ENCODE data around the gene SLC25A47. TPM values are rescaled to one million over a fixed set of nuclear protein-coding genes. Genes with fewer than 3 reads are reported as not detected.

Gene SLC25A47
- total and polyA plus RNA-seq, 2 donors (not counting 1 experiment from before 2014, with no cell fraction given) = not detected

DNA sequence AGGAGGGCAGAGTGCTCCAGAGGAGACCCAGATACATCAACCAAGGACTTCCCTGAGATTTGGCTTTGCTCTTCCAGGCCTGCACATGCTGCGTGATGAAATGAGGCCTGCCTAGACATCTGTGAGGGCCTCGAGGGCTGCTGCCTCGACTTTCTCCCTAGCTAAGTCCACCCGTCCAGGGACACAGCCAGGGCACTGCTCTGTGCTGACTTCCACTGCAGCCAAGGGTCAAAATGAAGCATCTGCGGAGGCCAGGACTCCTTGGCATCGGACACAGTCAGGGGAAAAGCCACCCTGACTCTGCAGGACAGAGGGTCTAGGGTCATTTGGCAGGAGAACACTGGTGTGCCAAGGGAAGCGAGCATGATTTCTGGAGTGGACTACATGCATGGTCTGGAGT, 10.7 kb downstream of the SLC25A47 start:
- DNase-seq = no peak
- Mint-ChIP-seq H3K27ac (peak overlapping the region; percentile 46), H3K27me3 (no peaks in the 10 kb centered on the region), H3K4me3 (no peak overlapping the region), H3K4me1 (peaks cover 5% of the 10 kb centered on the region), H3K9me3 (ENCODE audit: insufficient read depth) (no peaks in the 10 kb centered on the region)
- TF ChIP-seq, protein P1, sequence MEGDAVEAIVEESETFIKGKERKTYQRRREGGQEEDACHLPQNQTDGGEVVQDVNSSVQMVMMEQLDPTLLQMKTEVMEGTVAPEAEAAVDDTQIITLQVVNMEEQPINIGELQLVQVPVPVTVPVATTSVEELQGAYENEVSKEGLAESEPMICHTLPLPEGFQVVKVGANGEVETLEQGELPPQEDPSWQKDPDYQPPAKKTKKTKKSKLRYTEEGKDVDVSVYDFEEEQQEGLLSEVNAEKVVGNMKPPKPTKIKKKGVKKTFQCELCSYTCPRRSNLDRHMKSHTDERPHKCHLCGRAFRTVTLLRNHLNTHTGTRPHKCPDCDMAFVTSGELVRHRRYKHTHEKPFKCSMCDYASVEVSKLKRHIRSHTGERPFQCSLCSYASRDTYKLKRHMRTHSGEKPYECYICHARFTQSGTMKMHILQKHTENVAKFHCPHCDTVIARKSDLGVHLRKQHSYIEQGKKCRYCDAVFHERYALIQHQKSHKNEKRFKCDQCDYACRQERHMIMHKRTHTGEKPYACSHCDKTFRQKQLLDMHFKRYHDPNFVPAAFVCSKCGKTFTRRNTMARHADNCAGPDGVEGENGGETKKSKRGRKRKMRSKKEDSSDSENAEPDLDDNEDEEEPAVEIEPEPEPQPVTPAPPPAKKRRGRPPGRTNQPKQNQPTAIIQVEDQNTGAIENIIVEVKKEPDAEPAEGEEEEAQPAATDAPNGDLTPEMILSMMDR (IDR thresholded peaks at IDR 0.05) = no peak
- no peak for TF ChIP-seq EZH2 (IDR thresholded peaks at IDR 0.05; ENCODE audit: borderline replicate concordance, insufficient read depth, low read depth, low read length, poor library complexity, severe bottlenecking)
- H3K9ac ChIP-seq (ENCODE audit: low read length) = no peak overlapping the region
- H2AFZ ChIP-seq (ENCODE audit: insufficient read depth, low read depth, low read length, poor library complexity, severe bottlenecking) = no peak overlapping the region
- ChIA-PET POLR2A (no interaction called here), CTCF (no interaction called here)
- H3K4me1 ChIP-seq (ENCODE audit: control insufficient read depth in 2 of 2, insufficient read depth in 2 of 2, low read length in 2 of 2) = peaks cover 0 to 16% of the 10 kb centered on the region in 2 donors
- 98% methylated on average over 6 of the region's 7 CpGs for WGBS (ENCODE audit: insufficient coverage)
- H3K36me3 ChIP-seq (replicated peaks in 1 of 2; ENCODE audit: control extremely low read depth in 1 of 2, control insufficient read depth in 1 of 2, extremely low read depth in 1 of 2, insufficient read depth in 2 of 2, low read length in 1 of 2) = peaks cover 0 to 7% of the 10 kb centered on the region in 2 experiments
- intact Hi-C loops (cut with micrococcal nuclease) = no loop called here
- H4K20me1 ChIP-seq (ENCODE audit: control insufficient read depth, insufficient read depth, low read length, poor library complexity, severe bottlenecking) = no peaks in the 10 kb centered on the region
- no peaks in the 10 kb centered on the region for H3K79me2 ChIP-seq (ENCODE audit: control insufficient read depth, insufficient read depth, low read length)
- peaks cover 0 to 3% (median 0%) of the 10 kb centered on the region in 3 donors for H3K9me3 ChIP-seq (ENCODE audit: control extremely low read depth in 1 of 3, control insufficient read depth in 2 of 3, insufficient read depth in 1 of 3, low read length in 2 of 3)
- no peak overlapping the region for H3K27ac ChIP-seq (ENCODE audit: low read length in 2 of 2)
- H3K4me3 ChIP-seq (ENCODE audit: control extremely low read depth in 1 of 5, extremely low read depth in 1 of 5, insufficient read depth in 1 of 5, low read depth in 2 of 5, low read length in 4 of 5) = no peak overlapping the region
- no peaks in the 10 kb centered on the region for H3K27me3 ChIP-seq (replicated peaks in 1 of 4; ENCODE audit: control extremely low read depth in 1 of 4, control insufficient read depth in 3 of 4, insufficient read depth in 4 of 4, low read length in 3 of 4)
- no peak overlapping the region for H3K4me2 ChIP-seq (replicated peaks; ENCODE audit: low read depth, low read length, poor library complexity, severe bottlenecking)
- no peak for ATAC-seq (ENCODE audit: low read depth)

DNA sequence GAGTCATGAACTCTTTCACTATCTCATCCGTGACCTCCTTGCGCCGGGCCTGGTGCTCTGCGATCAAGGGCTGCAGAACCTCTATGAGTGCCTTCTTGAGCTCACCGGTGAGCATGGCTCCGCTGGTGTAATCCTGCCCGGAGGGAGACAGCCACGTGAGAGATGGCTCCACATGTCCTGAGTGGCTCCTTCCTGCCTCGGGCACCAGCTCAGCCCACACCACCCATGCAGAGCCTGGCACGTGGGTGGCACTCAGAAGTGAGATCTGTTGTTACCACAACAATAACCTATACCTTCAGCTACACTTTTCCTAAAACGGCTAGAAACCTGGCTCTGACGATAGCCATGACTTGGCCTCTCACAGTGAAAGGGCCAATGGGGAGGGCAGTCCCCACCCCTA, 11.8 kb downstream of the SLC25A47 start:
- no peak overlapping the region for H3K27ac Mint-ChIP-seq
- no peaks in the 10 kb centered on the region for H4K20me1 ChIP-seq (ENCODE audit: control insufficient read depth, insufficient read depth, low read length, poor library complexity, severe bottlenecking)
- no peak overlapping the region for H3K4me3 Mint-ChIP-seq
- H3K4me1 ChIP-seq (ENCODE audit: control insufficient read depth in 2 of 2, insufficient read depth in 2 of 2, low read length in 2 of 2) = peaks cover 0 to 16% of the 10 kb centered on the region in 2 donors
- H3K9me3 ChIP-seq (ENCODE audit: control extremely low read depth in 1 of 3, control insufficient read depth in 2 of 3, insufficient read depth in 1 of 3, low read length in 2 of 3) = peaks cover 0 to 3% (median 0%) of the 10 kb centered on the region in 3 donors
- peaks cover 5% of the 10 kb centered on the region for H3K4me1 Mint-ChIP-seq
- 98% methylated on average over 12 of the region's 12 CpGs for WGBS (ENCODE audit: insufficient coverage)
- no peak for ATAC-seq (ENCODE audit: low read depth)
- intact Hi-C loops (cut with micrococcal nuclease) = no loop called here
- peaks cover 0 to 7% of the 10 kb centered on the region in 2 experiments for H3K36me3 ChIP-seq (replicated peaks in 1 of 2; ENCODE audit: control extremely low read depth in 1 of 2, control insufficient read depth in 1 of 2, extremely low read depth in 1 of 2, insufficient read depth in 2 of 2, low read length in 1 of 2)
- H3K4me2 ChIP-seq (replicated peaks; ENCODE audit: low read depth, low read length, poor library complexity, severe bottlenecking) = no peak overlapping the region
- DNase-seq = no peak
- TF ChIP-seq, protein P1 (IDR thresholded peaks at IDR 0.05) = no peak
- TF ChIP-seq EZH2 (IDR thresholded peaks at IDR 0.05; ENCODE audit: borderline replicate concordance, insufficient read depth, low read depth, low read length, poor library complexity, severe bottlenecking) = no peak
- H3K27me3 ChIP-seq (replicated peaks in 1 of 4; ENCODE audit: control extremely low read depth in 1 of 4, control insufficient read depth in 3 of 4, insufficient read depth in 4 of 4, low read length in 3 of 4) = no peaks in the 10 kb centered on the region
- H3K9me3 Mint-ChIP-seq (ENCODE audit: insufficient read depth) = no peaks in the 10 kb centered on the region
- H3K27ac ChIP-seq (ENCODE audit: low read length in 2 of 2) = no peak overlapping the region
- no peak overlapping the region for H3K4me3 ChIP-seq (ENCODE audit: control extremely low read depth in 1 of 5, extremely low read depth in 1 of 5, insufficient read depth in 1 of 5, low read depth in 2 of 5, low read length in 4 of 5)
- no peaks in the 10 kb centered on the region for H3K79me2 ChIP-seq (ENCODE audit: control insufficient read depth, insufficient read depth, low read length)
- ChIA-PET POLR2A (no interaction called here), CTCF (no interaction called here)
- H2AFZ ChIP-seq (ENCODE audit: insufficient read depth, low read depth, low read length, poor library complexity, severe bottlenecking) = no peak overlapping the region
- H3K9ac ChIP-seq (ENCODE audit: low read length) = no peak overlapping the region
- no peaks in the 10 kb centered on the region for H3K27me3 Mint-ChIP-seq

Data from B cell (primary cell).